ENCODE data around the gene CASZ1.

- TF ChIP-seq POLR2AphosphoS5 (IDR thresholded peaks at IDR 0.05; ENCODE audit: low read depth) (no peak), REST (IDR thresholded peaks at IDR 0.05; ENCODE audit: insufficient replicate concordance, low read depth) (no peak), CTCF (IDR thresholded peaks at IDR 0.05; ENCODE audit: insufficient read depth, low read length) (no peak)
These were observed 154.5 kb downstream of the CASZ1 start for GRCh38 chr1:10641976-10642375.
